Measurements from ENCODE around the gene TCEANC2.

DNA sequence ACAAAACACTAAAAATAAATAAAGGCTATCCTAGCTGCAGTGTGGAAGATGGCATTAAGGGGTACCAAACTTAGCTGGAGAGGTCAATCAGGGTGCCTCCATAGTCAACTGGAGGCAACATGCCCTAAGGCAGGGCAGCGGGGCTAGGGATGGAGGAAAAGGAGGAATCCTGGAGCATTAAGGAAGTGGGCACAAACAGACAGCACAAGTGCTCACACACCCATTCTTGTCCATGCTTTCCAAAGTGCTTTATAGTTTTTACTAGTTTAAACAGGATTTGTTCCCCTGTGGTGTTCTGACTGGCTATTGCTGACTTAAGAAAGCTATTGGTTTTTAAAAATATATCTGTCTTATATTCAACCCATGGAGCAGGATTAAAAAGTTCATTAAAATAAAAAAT, 33.3 kb downstream of the TCEANC2 start:
- TF ChIP-seq EP300 (IDR thresholded peaks at IDR 0.05; ENCODE audit: borderline replicate concordance in 1 of 2, low read depth in 1 of 2, low read length in 1 of 2) (no peak), TEAD4 (IDR thresholded peaks at IDR 0.05; ENCODE audit: borderline replicate concordance, insufficient read depth) (no peak), RXRA (IDR thresholded peaks at IDR 0.05; ENCODE audit: borderline replicate concordance, low read depth) (no peak), CHD2 (IDR thresholded peaks at IDR 0.05; ENCODE audit: low read length, partially characterized antibody) (no peak), RFX5 (IDR thresholded peaks at IDR 0.05; ENCODE audit: low read length) (no peak), NFIC (IDR thresholded peaks at IDR 0.05; ENCODE audit: borderline replicate concordance) (no peak), SMC3 (IDR thresholded peaks at IDR 0.05; ENCODE audit: low read depth, low read length) (no peak), ZBTB33 (IDR thresholded peaks at IDR 0.05; ENCODE audit: borderline replicate concordance, low read depth) (no peak), FOXM1 (IDR thresholded peaks at IDR 0.05; ENCODE audit: low read depth) (no peak), JUND (IDR thresholded peaks at IDR 0.05) (no peak)
- TF ChIP-seq, protein P1, sequence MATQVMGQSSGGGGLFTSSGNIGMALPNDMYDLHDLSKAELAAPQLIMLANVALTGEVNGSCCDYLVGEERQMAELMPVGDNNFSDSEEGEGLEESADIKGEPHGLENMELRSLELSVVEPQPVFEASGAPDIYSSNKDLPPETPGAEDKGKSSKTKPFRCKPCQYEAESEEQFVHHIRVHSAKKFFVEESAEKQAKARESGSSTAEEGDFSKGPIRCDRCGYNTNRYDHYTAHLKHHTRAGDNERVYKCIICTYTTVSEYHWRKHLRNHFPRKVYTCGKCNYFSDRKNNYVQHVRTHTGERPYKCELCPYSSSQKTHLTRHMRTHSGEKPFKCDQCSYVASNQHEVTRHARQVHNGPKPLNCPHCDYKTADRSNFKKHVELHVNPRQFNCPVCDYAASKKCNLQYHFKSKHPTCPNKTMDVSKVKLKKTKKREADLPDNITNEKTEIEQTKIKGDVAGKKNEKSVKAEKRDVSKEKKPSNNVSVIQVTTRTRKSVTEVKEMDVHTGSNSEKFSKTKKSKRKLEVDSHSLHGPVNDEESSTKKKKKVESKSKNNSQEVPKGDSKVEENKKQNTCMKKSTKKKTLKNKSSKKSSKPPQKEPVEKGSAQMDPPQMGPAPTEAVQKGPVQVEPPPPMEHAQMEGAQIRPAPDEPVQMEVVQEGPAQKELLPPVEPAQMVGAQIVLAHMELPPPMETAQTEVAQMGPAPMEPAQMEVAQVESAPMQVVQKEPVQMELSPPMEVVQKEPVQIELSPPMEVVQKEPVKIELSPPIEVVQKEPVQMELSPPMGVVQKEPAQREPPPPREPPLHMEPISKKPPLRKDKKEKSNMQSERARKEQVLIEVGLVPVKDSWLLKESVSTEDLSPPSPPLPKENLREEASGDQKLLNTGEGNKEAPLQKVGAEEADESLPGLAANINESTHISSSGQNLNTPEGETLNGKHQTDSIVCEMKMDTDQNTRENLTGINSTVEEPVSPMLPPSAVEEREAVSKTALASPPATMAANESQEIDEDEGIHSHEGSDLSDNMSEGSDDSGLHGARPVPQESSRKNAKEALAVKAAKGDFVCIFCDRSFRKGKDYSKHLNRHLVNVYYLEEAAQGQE (IDR thresholded peaks at IDR 0.05; ENCODE audit: low read depth, low read length) = no peak
- TF ChIP-seq, protein P2, sequence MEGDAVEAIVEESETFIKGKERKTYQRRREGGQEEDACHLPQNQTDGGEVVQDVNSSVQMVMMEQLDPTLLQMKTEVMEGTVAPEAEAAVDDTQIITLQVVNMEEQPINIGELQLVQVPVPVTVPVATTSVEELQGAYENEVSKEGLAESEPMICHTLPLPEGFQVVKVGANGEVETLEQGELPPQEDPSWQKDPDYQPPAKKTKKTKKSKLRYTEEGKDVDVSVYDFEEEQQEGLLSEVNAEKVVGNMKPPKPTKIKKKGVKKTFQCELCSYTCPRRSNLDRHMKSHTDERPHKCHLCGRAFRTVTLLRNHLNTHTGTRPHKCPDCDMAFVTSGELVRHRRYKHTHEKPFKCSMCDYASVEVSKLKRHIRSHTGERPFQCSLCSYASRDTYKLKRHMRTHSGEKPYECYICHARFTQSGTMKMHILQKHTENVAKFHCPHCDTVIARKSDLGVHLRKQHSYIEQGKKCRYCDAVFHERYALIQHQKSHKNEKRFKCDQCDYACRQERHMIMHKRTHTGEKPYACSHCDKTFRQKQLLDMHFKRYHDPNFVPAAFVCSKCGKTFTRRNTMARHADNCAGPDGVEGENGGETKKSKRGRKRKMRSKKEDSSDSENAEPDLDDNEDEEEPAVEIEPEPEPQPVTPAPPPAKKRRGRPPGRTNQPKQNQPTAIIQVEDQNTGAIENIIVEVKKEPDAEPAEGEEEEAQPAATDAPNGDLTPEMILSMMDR (IDR thresholded peaks at IDR 0.05) = no peak
- TF ChIP-seq, protein P3, sequence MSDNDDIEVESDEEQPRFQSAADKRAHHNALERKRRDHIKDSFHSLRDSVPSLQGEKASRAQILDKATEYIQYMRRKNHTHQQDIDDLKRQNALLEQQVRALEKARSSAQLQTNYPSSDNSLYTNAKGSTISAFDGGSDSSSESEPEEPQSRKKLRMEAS (IDR thresholded peaks at IDR 0.05; ENCODE audit: low read depth) = no peak

All from SK-N-SH (cell line).